GM19239 (cell line): ENCODE data around the gene GSTT2B.
"Not testable (repeated sequence)": the region's sequence is repeated elsewhere in the genome, so short reads cannot be mapped to it uniquely, and the experiment has no call there.

Experiments
- DNase-seq: peaks from one replicate; pipeline ENCODE4 v3.0.0; 2011; ENCODE audit warnings: low spot score; ENCODE audit not compliant: insufficient read length
- FAIRE-seq: peaks from 2 replicates; lab custom pipeline; 2011; peaks lifted over from hg19 to GRCh38; lab: Jason Lieb, UNC

GSTT2B gene

DNA sequence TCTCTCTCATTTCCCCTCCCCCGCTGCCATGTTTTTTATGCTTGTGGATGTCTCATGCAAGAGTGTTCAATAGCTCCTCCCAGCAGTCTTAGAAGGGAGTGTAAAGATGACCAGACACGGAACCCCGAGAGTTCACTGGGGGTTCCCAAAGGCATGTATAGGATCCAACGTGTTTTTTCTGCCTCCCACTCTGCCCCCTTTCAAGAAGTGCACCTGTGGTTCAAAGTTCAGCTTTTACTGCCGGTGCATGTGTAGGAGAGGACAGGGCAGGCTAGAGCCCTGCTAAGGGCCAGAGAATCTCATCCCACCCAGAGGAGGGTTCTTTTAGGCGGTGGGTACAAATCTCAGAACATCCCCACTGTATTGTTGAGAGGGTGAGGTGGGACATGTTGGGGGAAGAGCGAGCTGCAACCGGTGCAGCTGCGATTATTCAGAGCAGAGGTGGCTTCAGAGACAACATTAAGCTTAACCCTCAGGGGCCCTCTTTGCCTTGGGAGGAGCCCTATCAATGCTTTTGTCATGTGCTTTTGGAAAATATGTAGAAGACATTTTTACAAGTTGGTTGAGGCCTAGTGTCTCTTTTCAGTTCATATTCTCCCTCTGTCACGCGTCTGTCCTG, 52.3 kb downstream of the GSTT2B start:
- DNase-seq (no peak), FAIRE-seq (no peak)

DNA sequence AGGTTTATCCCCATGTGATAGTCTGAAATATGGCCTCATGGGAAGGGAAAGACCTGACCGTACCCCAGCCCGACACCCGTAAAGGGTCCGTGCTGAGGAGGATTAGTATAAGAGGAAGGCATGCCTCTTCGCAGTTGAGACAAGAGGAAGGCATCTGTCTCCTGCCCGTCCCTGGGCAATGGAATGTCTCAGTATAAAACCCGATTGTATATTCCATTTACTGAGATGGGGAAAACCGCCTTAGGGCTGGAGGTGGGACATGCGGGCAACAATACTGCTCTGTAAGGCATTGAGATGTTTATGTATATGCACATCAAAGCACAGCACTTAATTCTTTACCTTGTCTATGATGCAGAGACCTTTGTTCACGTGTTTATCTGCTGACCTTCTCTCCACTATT, 53.6 kb downstream of the GSTT2B start:
- not testable (repeated sequence) for FAIRE-seq, DNase-seq
